VCaP (cell line): ENCODE measurements around the gene KBTBD6.
"Not testable (repeated sequence)": the region's sequence is repeated elsewhere in the genome, so short reads cannot be mapped to it uniquely, and the experiment has no call there.

Experiments
- H3K27ac ChIP-seq: fragments of 450-650 bp; 2 replicates; pipeline ENCODE4 v1.5.1; 2017
- TF ChIP-seq, protein P1 (sequence below): fragments of 450-650 bp; conservative IDR thresholded peaks from 2 replicates; pipeline ENCODE4 v1.5.1; 2017; ENCODE audit warnings: mild to moderate bottlenecking, moderate library complexity

KBTBD6 gene

DNA sequence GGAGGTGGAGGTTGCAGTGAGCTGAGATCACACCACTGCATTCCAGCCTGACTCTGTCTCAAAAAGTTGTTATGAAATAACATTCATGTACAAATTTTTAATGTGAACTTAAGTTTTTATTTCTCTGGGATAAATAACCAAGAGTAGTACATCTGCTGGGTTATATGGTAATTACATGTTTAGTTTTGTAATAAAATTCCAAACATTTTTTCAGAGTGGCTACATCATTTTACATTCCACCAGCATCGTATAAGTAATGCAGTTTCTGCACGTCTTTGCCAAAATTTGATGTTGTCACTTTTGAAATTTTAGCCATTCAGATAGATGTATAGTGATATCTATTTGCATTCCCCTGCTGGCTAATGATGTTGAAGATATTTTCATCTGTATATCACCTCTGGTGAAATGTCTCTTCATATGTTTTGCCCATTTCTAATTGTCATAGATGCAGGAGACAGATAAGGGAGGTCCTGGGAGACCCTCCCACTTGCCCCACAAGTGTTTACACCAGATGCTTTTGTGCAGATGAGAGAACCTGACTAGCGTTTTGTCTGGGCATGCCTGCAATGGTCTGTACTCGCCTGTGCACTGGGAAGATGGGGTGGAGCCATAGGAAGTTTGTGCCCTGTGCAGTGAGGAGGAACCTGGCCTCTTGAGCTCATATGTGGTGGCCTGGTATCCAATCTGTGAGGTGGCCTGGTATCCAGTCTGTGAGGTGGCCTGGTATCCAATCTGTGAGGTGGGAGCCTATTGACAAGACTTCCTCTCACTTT, 12.7 kb upstream of the KBTBD6 start:
- TF ChIP-seq, protein P1, sequence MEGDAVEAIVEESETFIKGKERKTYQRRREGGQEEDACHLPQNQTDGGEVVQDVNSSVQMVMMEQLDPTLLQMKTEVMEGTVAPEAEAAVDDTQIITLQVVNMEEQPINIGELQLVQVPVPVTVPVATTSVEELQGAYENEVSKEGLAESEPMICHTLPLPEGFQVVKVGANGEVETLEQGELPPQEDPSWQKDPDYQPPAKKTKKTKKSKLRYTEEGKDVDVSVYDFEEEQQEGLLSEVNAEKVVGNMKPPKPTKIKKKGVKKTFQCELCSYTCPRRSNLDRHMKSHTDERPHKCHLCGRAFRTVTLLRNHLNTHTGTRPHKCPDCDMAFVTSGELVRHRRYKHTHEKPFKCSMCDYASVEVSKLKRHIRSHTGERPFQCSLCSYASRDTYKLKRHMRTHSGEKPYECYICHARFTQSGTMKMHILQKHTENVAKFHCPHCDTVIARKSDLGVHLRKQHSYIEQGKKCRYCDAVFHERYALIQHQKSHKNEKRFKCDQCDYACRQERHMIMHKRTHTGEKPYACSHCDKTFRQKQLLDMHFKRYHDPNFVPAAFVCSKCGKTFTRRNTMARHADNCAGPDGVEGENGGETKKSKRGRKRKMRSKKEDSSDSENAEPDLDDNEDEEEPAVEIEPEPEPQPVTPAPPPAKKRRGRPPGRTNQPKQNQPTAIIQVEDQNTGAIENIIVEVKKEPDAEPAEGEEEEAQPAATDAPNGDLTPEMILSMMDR: no peak
- H3K27ac ChIP-seq: no peak overlapping the region

DNA sequence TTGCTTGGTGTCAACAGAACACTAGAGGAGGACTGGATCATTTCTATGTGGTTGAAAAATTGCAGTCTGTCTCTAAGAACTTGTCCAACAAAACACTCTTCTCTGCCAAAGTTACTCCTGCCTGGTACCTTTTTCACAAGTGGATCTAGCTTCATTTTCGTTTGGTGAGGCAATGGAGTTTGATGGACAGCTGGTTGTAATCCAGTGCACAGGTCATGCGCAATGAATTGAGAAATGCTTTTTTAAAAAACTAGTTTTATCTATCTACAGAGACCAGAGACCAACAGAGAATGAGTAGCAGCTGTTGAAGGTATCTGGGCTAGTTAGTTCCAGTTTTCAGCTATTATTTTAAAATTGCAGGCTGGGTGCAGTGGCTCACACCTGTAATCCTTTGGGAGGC, 12.0 kb upstream of the KBTBD6 start:
- no peak overlapping the region for H3K27ac ChIP-seq
- TF ChIP-seq, protein P1: no peak

DNA sequence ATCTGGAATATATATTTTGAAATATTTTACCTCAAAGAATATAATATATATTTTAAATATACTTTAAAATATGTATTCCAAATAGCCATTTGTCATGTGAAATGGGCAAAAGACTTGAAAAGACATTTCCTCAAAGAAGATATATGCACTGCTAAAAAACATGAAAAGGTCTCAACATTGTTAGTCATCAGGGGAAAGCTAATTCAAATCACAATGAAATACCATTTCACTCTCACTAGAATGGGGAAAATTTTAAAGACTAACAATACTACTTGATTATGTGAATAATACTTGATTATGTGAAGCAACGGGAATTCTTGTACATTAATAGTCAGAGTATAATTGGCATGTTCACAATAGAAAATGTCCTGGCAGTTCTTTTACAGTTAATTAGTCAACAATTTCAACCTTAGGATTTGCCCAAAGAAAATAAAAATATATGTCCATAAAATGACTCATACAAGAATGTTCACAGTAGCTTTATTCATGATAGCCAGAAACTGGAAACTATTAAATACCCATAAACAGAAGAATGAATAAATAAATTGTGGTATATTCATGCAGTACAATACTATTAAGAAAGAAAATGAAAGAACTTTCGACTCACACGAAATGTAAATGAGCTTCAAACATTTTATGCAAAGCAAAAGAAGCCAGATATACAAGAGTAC, 6.8 kb upstream of the KBTBD6 start:
- H3K27ac ChIP-seq: no peak overlapping the region
- TF ChIP-seq, protein P1: no peak

DNA sequence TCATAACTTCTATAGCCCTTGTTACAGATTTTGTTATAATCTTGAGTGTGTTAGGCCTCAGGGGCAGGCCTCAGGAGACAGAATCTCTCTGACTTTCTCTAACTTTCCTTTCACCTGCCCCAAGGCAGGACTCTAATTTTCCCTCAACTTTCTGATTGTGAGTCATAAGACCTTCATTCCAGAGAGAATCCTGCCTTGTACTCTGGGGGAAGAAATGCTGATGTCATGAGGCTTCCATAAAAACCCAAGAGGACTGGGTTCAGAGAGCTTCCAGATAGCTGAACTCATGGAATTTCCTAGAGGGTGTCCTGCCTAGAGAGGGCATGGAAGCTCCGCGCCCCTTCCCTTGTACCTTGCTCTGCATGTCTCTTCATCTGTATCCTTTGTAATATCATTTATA, 5.3 kb upstream of the KBTBD6 start:
- TF ChIP-seq, protein P1: no peak
- no peak overlapping the region for H3K27ac ChIP-seq

DNA sequence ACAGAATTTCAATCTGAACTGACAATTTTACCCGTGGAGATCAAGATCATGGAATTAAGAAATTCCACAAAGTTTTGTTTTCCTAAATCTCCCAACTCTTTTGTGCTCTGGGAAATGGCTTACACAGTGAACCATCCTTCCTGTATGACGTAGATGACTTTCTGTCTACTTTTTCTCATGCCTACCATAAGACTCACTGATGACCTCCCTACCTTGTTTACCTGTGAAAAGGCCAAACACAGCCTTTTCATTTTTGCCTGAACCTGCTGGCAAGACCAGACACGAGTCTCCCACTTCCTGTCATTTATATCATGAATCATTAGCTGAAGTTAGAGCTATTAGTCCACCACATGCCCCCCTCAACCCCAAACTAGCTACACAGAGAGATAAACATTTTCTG, 4.6 kb upstream of the KBTBD6 start:
- TF ChIP-seq, protein P1: no peak

DNA sequence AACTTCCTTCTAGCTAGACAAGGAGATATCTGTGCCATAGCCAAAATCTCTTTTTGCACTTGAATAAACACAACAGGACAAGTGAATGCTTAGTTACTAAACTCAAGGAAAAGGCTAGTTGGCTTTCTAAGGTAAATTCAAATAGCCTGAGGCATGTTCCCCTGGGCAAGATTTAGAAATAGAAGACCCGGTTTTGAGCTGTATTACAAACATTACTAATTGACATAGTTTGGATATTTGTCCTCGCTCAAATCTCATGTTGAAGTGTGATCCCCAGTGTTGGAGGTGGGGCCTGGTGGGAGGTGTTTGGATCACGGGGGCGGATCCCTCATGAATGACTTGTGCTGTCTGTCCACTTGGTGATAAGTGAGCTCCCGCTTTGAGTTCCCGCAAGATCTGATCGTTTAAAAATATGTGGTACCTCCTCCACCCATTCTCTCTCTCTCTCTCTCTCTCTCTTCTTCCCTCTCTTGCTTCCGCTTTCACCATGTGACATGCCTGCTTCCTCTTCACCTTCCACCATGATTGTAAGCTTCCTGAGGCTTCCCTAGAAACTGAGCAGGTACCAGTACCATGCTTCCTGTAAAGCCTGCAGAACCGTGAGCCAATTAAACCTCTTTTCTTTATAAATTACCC, 3.9 kb upstream of the KBTBD6 start:
- H3K27ac ChIP-seq: no peak overlapping the region
- TF ChIP-seq, protein P1: no peak

More for the DNA sequence above, 4.6 kb upstream of the KBTBD6 start:
- no peak overlapping the region for H3K27ac ChIP-seq

DNA sequence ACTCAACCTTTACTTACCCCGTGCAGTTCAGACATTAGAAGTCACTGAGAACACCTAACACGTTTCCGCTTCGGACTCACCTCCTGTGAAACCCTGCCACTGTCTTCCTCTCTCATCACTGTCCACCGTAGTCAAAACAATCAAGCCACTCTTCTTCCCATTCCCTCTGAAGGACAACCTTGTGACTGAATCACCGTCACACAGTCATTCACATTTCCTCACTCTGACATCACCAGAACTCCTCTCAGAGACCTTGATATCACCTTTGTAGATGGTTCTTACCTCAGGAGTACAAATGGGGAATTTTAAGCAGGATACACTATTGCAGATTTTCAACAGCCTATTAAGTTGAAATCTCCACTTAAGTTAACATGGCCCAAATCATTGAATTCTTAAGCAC, 1.3 kb upstream of the KBTBD6 start:
- TF ChIP-seq, protein P1: no peak

DNA sequence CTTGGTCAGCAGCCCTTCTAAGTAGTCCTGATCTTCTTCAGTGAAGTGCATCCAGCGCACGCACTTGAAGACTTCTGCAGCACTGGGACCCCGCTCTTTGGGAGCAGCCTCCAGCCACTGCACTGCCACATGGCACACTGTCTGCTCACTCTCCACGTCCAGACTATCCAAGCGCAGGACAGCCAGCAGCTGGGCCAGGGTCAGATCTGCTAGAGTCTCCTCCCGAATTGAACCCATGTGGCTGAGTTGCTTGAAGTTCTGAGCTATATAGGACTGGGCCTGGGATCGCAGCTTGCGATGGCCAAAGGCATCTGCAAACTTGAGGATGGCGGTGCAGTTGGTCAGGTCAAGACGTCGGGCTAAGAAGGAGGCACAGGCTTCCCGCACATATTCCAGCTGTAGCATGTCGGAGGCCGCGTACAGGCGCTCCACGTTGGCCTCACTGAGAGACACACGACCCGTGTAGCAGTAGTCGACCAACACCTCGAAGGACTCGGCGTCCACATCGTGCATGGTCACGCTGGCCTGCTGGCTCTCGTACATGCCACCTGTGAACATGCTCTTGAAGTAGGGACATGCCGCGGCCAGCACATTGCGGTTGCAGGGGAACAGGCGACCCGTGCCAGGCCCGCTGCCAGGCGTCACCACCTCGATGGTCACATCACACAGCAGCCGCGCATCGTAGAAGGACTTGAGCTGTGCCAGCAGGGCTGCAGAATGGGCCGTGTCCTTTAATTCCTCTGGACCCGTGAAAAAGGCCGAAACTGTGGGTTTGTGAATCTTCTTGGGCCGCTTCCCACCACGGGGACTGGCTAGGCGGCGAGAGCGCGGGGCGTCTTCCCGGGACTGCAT, 716 bp downstream of the KBTBD6 start:
- peak overlapping the region; percentile 73 for H3K27ac ChIP-seq

More for the DNA sequence above, 1.3 kb upstream of the KBTBD6 start:
- H3K27ac ChIP-seq: no peak overlapping the region

DNA sequence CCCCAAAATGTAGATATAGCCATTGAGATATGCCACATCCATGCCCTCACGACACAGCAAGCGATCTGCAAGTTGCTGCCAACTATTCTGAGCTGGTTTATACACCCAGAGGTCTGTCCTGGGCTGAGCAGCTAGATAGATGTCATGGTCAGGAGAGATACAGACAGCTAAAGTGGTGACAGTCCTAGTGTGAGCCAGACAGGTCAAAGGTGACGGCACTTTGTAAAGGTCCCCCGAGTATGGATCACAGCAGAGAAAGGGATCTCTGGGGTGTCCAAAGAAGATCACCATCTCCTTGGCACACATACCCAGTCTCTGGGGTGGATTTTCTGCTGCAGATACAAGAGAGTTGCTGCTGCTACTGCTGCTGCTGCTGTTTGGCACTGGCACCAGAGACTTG, 1.4 kb downstream of the KBTBD6 start:
- not testable (repeated sequence) for H3K27ac ChIP-seq
